ENCODE data around the gene OGFOD2. TPM values are rescaled to one million over a fixed set of nuclear protein-coding genes. Genes with fewer than 3 reads are reported as not detected.

OGFOD2 gene
- total and polyA plus RNA-seq, 2 donors (not counting 1 experiment from before 2014, with no cell fraction given): 26.7 to 99.3 TPM

- no peaks in the 10 kb centered on the region for H3K27me3 ChIP-seq (replicated peaks in 1 of 4; ENCODE audit: control extremely low read depth in 1 of 4, control insufficient read depth in 3 of 4, insufficient read depth in 4 of 4, low read length in 3 of 4)
- CTCF ChIA-PET: no interaction called here
- H3K36me3 ChIP-seq (replicated peaks in 1 of 2; ENCODE audit: control extremely low read depth in 1 of 2, control insufficient read depth in 1 of 2, extremely low read depth in 1 of 2, insufficient read depth in 2 of 2, low read length in 1 of 2): no peaks in the 10 kb centered on the region
- Mint-ChIP-seq H3K4me1 (peaks cover 10% of the 10 kb centered on the region), H3K9me3 (ENCODE audit: insufficient read depth) (no peaks in the 10 kb centered on the region), H3K27ac (no peak overlapping the region), H3K4me3 (no peak overlapping the region), H3K27me3 (no peaks in the 10 kb centered on the region)
- intact Hi-C loops (cut with micrococcal nuclease): no loop called here
- ATAC-seq (ENCODE audit: low read depth) (no peak), DNase-seq (no peak)
- TF ChIP-seq, protein P1, sequence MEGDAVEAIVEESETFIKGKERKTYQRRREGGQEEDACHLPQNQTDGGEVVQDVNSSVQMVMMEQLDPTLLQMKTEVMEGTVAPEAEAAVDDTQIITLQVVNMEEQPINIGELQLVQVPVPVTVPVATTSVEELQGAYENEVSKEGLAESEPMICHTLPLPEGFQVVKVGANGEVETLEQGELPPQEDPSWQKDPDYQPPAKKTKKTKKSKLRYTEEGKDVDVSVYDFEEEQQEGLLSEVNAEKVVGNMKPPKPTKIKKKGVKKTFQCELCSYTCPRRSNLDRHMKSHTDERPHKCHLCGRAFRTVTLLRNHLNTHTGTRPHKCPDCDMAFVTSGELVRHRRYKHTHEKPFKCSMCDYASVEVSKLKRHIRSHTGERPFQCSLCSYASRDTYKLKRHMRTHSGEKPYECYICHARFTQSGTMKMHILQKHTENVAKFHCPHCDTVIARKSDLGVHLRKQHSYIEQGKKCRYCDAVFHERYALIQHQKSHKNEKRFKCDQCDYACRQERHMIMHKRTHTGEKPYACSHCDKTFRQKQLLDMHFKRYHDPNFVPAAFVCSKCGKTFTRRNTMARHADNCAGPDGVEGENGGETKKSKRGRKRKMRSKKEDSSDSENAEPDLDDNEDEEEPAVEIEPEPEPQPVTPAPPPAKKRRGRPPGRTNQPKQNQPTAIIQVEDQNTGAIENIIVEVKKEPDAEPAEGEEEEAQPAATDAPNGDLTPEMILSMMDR (IDR thresholded peaks at IDR 0.05): no peak
- TF ChIP-seq EZH2 (IDR thresholded peaks at IDR 0.05; ENCODE audit: borderline replicate concordance, insufficient read depth, low read depth, low read length, poor library complexity, severe bottlenecking): no peak
- no peak overlapping the region for H3K27ac ChIP-seq (ENCODE audit: low read length in 2 of 2)
- POLR2A ChIA-PET: interaction anchor here (0.7 kb wide), 1 partner anchor 9 kb away, joined by 5 read pairs; no protein-coding TSS in a partner anchor
- no peak overlapping the region for H3K9ac ChIP-seq (ENCODE audit: low read length)
- no peak overlapping the region for H3K4me3 ChIP-seq (ENCODE audit: control extremely low read depth in 1 of 5, extremely low read depth in 1 of 5, insufficient read depth in 1 of 5, low read depth in 2 of 5, low read length in 4 of 5)
- peaks cover 7 to 23% of the 10 kb centered on the region in 2 donors for H3K4me1 ChIP-seq (ENCODE audit: control insufficient read depth in 2 of 2, insufficient read depth in 2 of 2, low read length in 2 of 2)
- H2AFZ ChIP-seq (ENCODE audit: insufficient read depth, low read depth, low read length, poor library complexity, severe bottlenecking): no peak overlapping the region
- no peak overlapping the region for H3K4me2 ChIP-seq (replicated peaks; ENCODE audit: low read depth, low read length, poor library complexity, severe bottlenecking)
- H3K9me3 ChIP-seq (ENCODE audit: control extremely low read depth in 1 of 3, control insufficient read depth in 2 of 3, insufficient read depth in 1 of 3, low read length in 2 of 3): peaks cover 0 to 5% (median 0%) of the 10 kb centered on the region in 3 donors
- H3K79me2 ChIP-seq (ENCODE audit: control insufficient read depth, insufficient read depth, low read length): no peaks in the 10 kb centered on the region
- 98% methylated on average over 8 of the region's 8 CpGs for WGBS (ENCODE audit: insufficient coverage)
- no peaks in the 10 kb centered on the region for H4K20me1 ChIP-seq (ENCODE audit: control insufficient read depth, insufficient read depth, low read length, poor library complexity, severe bottlenecking)
Observed at GRCh38 chr12:122935318-122935717, 39.7 kb upstream of the OGFOD2 start.

DNA sequence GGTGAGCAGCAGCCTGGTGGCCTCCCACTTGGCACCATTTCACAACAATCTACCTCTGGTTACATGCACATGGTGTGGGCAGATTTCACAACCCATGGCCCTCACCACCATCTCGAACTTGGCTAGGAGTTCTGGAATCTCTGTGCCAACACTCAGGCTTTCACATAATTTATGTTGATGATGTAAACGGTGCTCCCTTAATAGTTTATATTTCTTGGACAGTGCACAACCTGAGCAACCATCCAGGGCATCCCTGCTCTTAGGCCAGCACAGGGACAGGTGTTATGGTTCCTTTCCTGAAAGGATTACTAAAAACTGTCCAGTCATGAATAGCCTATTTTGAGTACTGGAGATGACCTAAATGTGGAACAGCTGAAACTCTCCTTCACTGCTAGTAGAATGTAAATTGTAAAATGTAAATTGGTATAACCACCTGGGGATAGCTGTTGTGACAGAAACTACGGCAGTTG, 37.4 kb upstream of the OGFOD2 start:
- Histone ChIP-seq H4K20me1 (ENCODE audit: control insufficient read depth, insufficient read depth, low read length, poor library complexity, severe bottlenecking) (no peaks in the 10 kb centered on the region), H2AFZ (ENCODE audit: insufficient read depth, low read depth, low read length, poor library complexity, severe bottlenecking) (no peak overlapping the region), H3K9me3 (ENCODE audit: control extremely low read depth in 1 of 3, control insufficient read depth in 2 of 3, insufficient read depth in 1 of 3, low read length in 2 of 3) (peaks cover 0 to 5% (median 0%) of the 10 kb centered on the region in 3 donors), H3K27ac (ENCODE audit: low read length in 2 of 2) (no peak overlapping the region), H3K4me2 (replicated peaks; ENCODE audit: low read depth, low read length, poor library complexity, severe bottlenecking) (no peak overlapping the region), H3K4me1 (ENCODE audit: control insufficient read depth in 2 of 2, insufficient read depth in 2 of 2, low read length in 2 of 2) (peaks cover 10 to 20% of the 10 kb centered on the region in 2 donors), H3K79me2 (ENCODE audit: control insufficient read depth, insufficient read depth, low read length) (no peaks in the 10 kb centered on the region), H3K36me3 (replicated peaks in 1 of 2; ENCODE audit: control extremely low read depth in 1 of 2, control insufficient read depth in 1 of 2, extremely low read depth in 1 of 2, insufficient read depth in 2 of 2, low read length in 1 of 2) (no peaks in the 10 kb centered on the region), H3K27me3 (replicated peaks in 1 of 4; ENCODE audit: control extremely low read depth in 1 of 4, control insufficient read depth in 3 of 4, insufficient read depth in 4 of 4, low read length in 3 of 4) (no peaks in the 10 kb centered on the region), H3K4me3 (ENCODE audit: control extremely low read depth in 1 of 5, extremely low read depth in 1 of 5, insufficient read depth in 1 of 5, low read depth in 2 of 5, low read length in 4 of 5) (no peak overlapping the region), H3K9ac (ENCODE audit: low read length) (no peak overlapping the region)
- ChIA-PET POLR2A (no interaction called here), CTCF (interaction anchor here (0.6 to 2.5 kb wide), 2 partner anchors 77 to 1127 kb away, joined by 3 to 6 read pairs; no protein-coding TSS in a partner anchor)
- intact Hi-C loops (cut with micrococcal nuclease): no loop called here
- no peak for ATAC-seq (ENCODE audit: low read depth)
- WGBS (ENCODE audit: insufficient coverage): 100% methylated on average over 1 of the region's 3 CpGs
- DNase-seq: no peak
- TF ChIP-seq, protein P1 (IDR thresholded peaks at IDR 0.05): no peak
- TF ChIP-seq EZH2 (IDR thresholded peaks at IDR 0.05; ENCODE audit: borderline replicate concordance, insufficient read depth, low read depth, low read length, poor library complexity, severe bottlenecking): no peak
- H3K27me3 Mint-ChIP-seq: no peaks in the 10 kb centered on the region
- no peak overlapping the region for H3K4me3 Mint-ChIP-seq
- peaks cover 12% of the 10 kb centered on the region for H3K4me1 Mint-ChIP-seq
- H3K9me3 Mint-ChIP-seq (ENCODE audit: insufficient read depth): no peaks in the 10 kb centered on the region
- no peak overlapping the region for H3K27ac Mint-ChIP-seq
